ENCODE results near the gene RIMBP2.

The RIMBP2 gene

DNA sequence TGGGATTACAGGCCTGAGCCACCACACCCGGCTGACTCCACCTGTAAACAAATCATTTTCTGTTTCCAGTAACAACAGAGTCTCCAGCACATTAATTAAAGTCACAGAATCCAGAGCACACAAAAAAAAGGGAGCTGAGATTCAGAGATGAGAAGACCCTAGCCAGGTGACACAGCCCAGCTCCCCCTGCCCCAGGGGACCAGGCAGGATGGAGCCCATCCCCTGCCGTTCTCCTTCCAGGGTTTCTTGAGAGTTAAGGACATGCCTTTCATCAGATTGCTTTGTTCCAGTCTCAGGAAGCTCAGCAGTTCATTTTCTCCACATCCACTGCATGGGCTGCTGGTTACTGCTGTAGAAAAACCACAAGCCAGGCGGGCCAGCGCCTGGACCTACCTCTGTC is 81.2 kb downstream of the RIMBP2 start:
- Histone ChIP-seq H3K4me3 (IDR thresholded peaks at IDR 0.05; ENCODE audit: insufficient read depth, low read depth, low read length) (no peak overlapping the region), H3K9ac (no peak overlapping the region), H2AFZ (ENCODE audit: low read depth) (no peak overlapping the region), H3K27me3 (ENCODE audit: insufficient read depth, low read depth) (no peaks in the 10 kb centered on the region), H3K4me1 (ENCODE audit: low read depth, poor library complexity, severe bottlenecking) (no peaks in the 10 kb centered on the region), H3K4me2 (no peak overlapping the region), H3K36me3 (ENCODE audit: insufficient read depth) (no peaks in the 10 kb centered on the region), H3K79me2 (ENCODE audit: insufficient read depth, low read depth) (no peaks in the 10 kb centered on the region), H3K27ac (no peak overlapping the region), H4K20me1 (ENCODE audit: insufficient read depth) (no peaks in the 10 kb centered on the region)
- TF ChIP-seq, protein P1, sequence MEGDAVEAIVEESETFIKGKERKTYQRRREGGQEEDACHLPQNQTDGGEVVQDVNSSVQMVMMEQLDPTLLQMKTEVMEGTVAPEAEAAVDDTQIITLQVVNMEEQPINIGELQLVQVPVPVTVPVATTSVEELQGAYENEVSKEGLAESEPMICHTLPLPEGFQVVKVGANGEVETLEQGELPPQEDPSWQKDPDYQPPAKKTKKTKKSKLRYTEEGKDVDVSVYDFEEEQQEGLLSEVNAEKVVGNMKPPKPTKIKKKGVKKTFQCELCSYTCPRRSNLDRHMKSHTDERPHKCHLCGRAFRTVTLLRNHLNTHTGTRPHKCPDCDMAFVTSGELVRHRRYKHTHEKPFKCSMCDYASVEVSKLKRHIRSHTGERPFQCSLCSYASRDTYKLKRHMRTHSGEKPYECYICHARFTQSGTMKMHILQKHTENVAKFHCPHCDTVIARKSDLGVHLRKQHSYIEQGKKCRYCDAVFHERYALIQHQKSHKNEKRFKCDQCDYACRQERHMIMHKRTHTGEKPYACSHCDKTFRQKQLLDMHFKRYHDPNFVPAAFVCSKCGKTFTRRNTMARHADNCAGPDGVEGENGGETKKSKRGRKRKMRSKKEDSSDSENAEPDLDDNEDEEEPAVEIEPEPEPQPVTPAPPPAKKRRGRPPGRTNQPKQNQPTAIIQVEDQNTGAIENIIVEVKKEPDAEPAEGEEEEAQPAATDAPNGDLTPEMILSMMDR (conservative IDR thresholded peaks at IDR 0.05; ENCODE audit: low read depth, low read length): no peak

DNA sequence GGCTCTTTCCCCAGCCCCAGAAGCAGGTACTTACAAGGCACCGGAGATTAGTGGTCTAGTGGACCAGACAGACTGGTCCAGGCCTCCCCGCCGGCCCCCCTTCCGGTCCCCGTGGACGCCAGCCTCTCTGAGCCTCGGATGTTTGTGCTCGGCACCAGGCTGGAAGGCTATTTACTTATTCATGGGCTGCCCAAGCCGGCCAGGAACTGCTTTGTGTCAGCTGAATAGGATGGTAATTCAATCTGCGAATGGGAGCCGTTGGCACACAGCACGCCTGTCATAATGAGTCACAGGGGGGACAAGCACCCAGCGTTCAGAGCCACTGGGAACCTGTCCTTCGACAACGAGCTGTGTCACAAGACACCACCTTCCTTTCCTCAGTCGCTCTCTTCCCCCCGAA is 82.3 kb downstream of the RIMBP2 start:
- no peaks in the 10 kb centered on the region for H3K79me2 ChIP-seq (ENCODE audit: insufficient read depth, low read depth)
- no peaks in the 10 kb centered on the region for H3K27me3 ChIP-seq (ENCODE audit: insufficient read depth, low read depth)
- H3K4me3 ChIP-seq (IDR thresholded peaks at IDR 0.05; ENCODE audit: insufficient read depth, low read depth, low read length): no peak overlapping the region
- no peak overlapping the region for H2AFZ ChIP-seq (ENCODE audit: low read depth)
- TF ChIP-seq, protein P1 (conservative IDR thresholded peaks at IDR 0.05; ENCODE audit: low read depth, low read length): no peak
- no peak overlapping the region for H3K4me2 ChIP-seq
- H4K20me1 ChIP-seq (ENCODE audit: insufficient read depth): no peaks in the 10 kb centered on the region
- no peaks in the 10 kb centered on the region for H3K4me1 ChIP-seq (ENCODE audit: low read depth, poor library complexity, severe bottlenecking)
- H3K9ac ChIP-seq: no peak overlapping the region
- H3K27ac ChIP-seq: no peak overlapping the region
- H3K36me3 ChIP-seq (ENCODE audit: insufficient read depth): no peaks in the 10 kb centered on the region

DNA sequence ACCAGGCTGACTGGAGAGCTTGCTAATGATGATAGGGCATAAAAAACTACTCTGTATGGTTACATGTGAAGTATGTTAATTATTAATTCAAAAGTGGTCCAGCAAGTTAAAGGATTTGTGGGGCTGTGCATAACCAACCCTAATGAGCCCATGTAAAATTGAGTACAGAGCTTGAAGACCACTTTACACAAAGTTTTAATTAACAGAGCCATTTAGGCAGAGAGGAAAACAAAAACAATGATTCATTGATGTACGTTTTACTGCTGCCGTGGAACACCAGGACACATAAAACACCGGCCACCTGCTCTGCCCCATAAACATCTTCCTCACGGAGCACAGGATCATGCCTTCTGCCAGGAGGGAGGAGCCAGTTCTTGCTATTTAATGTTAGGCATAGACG is 83.5 kb downstream of the RIMBP2 start:
- Histone ChIP-seq H3K27me3 (ENCODE audit: insufficient read depth, low read depth) (no peaks in the 10 kb centered on the region), H3K4me2 (no peak overlapping the region), H3K27ac (no peak overlapping the region), H3K4me1 (ENCODE audit: low read depth, poor library complexity, severe bottlenecking) (no peaks in the 10 kb centered on the region), H3K9ac (no peak overlapping the region), H2AFZ (ENCODE audit: low read depth) (no peak overlapping the region), H4K20me1 (ENCODE audit: insufficient read depth) (no peaks in the 10 kb centered on the region), H3K36me3 (ENCODE audit: insufficient read depth) (no peaks in the 10 kb centered on the region), H3K79me2 (ENCODE audit: insufficient read depth, low read depth) (no peaks in the 10 kb centered on the region), H3K4me3 (IDR thresholded peaks at IDR 0.05; ENCODE audit: insufficient read depth, low read depth, low read length) (no peak overlapping the region)
- TF ChIP-seq, protein P1 (conservative IDR thresholded peaks at IDR 0.05; ENCODE audit: low read depth, low read length): no peak

DNA sequence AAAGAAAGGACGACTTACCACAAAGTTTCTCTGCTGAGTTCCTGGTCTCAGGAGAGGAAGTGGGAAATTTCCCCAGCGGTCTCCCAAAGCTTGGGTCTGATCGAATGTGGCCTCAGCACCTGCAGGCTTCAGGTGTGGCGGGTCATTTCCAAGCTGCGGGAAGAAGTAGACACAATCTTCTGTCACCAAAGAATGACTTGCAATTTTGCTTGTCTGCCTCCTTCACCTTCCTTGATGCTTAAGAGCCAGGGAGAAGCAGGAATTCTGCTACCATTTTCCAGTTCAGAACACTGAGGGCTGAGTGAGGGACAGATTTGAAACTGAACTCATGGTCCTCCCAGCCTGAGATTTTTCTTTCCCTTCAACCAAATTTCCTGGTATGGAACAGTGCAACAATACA is 87.8 kb downstream of the RIMBP2 start:
- Histone ChIP-seq H4K20me1 (ENCODE audit: insufficient read depth) (no peaks in the 10 kb centered on the region), H3K27ac (no peak overlapping the region), H2AFZ (ENCODE audit: low read depth) (no peak overlapping the region), H3K4me3 (IDR thresholded peaks at IDR 0.05; ENCODE audit: insufficient read depth, low read depth, low read length) (no peak overlapping the region), H3K79me2 (ENCODE audit: insufficient read depth, low read depth) (no peaks in the 10 kb centered on the region), H3K4me1 (ENCODE audit: low read depth, poor library complexity, severe bottlenecking) (no peaks in the 10 kb centered on the region), H3K4me2 (no peak overlapping the region), H3K36me3 (ENCODE audit: insufficient read depth) (no peaks in the 10 kb centered on the region), H3K9ac (no peak overlapping the region), H3K27me3 (ENCODE audit: insufficient read depth, low read depth) (no peaks in the 10 kb centered on the region)
- TF ChIP-seq, protein P1 (conservative IDR thresholded peaks at IDR 0.05; ENCODE audit: low read depth, low read length): no peak

DNA sequence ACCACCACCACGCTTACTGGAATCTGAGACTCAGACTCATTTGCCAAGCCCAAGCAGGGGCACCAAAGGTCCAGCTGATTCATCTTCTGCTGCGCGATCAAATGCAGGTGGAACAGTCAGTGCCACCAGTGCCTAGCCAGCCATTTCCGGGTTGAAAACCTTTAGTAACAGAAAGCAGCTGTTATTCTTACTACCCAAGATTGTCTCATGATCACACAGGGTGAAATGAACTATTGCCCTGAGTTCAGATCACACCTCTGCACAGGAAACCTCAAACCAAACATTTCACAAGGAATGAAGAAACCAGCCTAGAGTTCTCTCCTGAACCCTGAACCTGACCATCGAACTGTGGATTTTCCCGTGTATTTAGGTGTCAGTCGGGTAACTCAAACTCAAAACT is 88.9 kb downstream of the RIMBP2 start:
- H3K4me2 ChIP-seq: no peak overlapping the region
- H3K79me2 ChIP-seq (ENCODE audit: insufficient read depth, low read depth): no peaks in the 10 kb centered on the region
- H3K4me3 ChIP-seq (IDR thresholded peaks at IDR 0.05; ENCODE audit: insufficient read depth, low read depth, low read length): no peak overlapping the region

More for the DNA sequence above, 88.9 kb downstream of the RIMBP2 start:
- no peaks in the 10 kb centered on the region for H3K36me3 ChIP-seq (ENCODE audit: insufficient read depth)
- H3K27ac ChIP-seq: no peak overlapping the region
- H2AFZ ChIP-seq (ENCODE audit: low read depth): no peak overlapping the region
- H3K27me3 ChIP-seq (ENCODE audit: insufficient read depth, low read depth): no peaks in the 10 kb centered on the region
- TF ChIP-seq, protein P1 (conservative IDR thresholded peaks at IDR 0.05; ENCODE audit: low read depth, low read length): no peak
- H3K9ac ChIP-seq: no peak overlapping the region
- H3K4me1 ChIP-seq (ENCODE audit: low read depth, poor library complexity, severe bottlenecking): no peaks in the 10 kb centered on the region
- H4K20me1 ChIP-seq (ENCODE audit: insufficient read depth): no peaks in the 10 kb centered on the region
